Measurements from ENCODE around the gene SBF2. TPM values are rescaled to one million over a fixed set of nuclear protein-coding genes. Genes with fewer than 3 reads are reported as not detected.

SBF2 gene
- total and polyA plus RNA-seq, 11 donors = 10.4 to 33.9 (median 20.9) TPM

DNA sequence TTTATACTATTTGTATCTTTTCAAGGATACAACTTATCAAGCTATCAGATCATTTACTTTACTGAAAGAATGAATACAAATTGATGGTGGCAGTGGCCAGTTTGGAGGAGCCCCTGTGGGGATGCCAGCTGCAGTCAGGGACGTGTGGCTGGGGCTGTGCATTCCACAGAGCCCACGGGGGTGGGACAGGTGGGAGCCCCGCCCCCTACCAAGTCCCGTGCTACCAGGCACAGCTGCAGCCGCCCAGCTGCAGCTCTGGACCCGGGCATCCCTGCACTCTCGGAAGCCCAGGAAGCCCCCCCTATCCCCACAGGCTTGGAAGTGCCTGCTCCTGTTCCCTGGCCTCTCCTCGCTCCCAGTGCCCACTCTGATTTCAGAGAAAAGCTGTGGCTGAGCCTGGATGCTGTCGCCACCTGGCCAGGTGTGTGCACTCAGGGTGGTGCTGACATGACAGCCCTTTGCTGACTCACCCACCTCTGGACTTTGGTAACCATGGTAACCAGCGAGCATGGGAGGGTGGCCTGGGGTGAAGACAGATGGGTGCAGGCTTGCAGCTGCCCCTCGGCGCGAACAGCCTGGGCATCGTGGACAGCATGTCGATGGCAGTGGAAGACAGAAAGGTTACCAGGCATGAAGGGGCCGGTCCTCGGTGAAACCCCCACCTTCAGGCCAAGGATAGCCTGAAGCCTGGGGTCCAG is 138.1 kb downstream of the SBF2 start:
- no peak for TF ChIP-seq POLR2A (IDR thresholded peaks at IDR 0.05)
- TF ChIP-seq, protein P1, sequence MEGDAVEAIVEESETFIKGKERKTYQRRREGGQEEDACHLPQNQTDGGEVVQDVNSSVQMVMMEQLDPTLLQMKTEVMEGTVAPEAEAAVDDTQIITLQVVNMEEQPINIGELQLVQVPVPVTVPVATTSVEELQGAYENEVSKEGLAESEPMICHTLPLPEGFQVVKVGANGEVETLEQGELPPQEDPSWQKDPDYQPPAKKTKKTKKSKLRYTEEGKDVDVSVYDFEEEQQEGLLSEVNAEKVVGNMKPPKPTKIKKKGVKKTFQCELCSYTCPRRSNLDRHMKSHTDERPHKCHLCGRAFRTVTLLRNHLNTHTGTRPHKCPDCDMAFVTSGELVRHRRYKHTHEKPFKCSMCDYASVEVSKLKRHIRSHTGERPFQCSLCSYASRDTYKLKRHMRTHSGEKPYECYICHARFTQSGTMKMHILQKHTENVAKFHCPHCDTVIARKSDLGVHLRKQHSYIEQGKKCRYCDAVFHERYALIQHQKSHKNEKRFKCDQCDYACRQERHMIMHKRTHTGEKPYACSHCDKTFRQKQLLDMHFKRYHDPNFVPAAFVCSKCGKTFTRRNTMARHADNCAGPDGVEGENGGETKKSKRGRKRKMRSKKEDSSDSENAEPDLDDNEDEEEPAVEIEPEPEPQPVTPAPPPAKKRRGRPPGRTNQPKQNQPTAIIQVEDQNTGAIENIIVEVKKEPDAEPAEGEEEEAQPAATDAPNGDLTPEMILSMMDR (IDR thresholded peaks at IDR 0.05) = no peak
- intact Hi-C loops (cut with DNase I) = no loop called here
- DNase-seq (no peak), ATAC-seq (no peak)
- no peaks in the 10 kb centered on the region for H3K36me3 ChIP-seq
- no peaks in the 10 kb centered on the region for H3K4me1 ChIP-seq
- no peak overlapping the region for H3K4me3 ChIP-seq
- no peaks in the 10 kb centered on the region for H3K27me3 ChIP-seq
- H3K9me3 ChIP-seq = peaks cover 0 to 24% (median 3%) of the 10 kb centered on the region in 12 donors
- no peak overlapping the region for H3K27ac ChIP-seq
- WGBS, 4 donors = 87 to 97% (median 93%) methylated on average over 15 to 17 of the region's 17 CpGs

DNA sequence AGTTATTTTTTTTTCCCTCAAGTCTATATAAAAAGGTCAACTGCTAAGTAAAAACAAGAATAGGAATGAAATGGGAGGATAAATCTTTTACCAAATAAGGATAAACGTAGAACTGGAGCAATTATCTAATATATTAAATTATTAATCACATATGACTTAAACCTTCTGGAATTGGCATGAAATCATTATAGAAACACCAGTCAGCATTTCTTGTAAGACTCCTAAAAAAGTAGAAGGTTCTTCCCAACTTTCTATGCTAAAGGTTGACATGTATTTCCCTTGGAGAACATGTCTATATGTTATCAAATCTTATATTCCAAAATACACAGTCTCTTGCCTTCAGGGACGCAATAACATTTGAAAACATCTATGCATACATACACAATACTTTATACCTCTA is 143.2 kb downstream of the SBF2 start:
- TF ChIP-seq POLR2A (IDR thresholded peaks at IDR 0.05) = no peak
- TF ChIP-seq, protein P1 (IDR thresholded peaks at IDR 0.05) = no peak
- 92 to 95% (median 94%) methylated on average over 2 of the region's 2 CpGs for WGBS, 4 donors
- intact Hi-C loops (cut with DNase I) = no loop called here
- Histone ChIP-seq H3K27ac (no peak overlapping the region), H3K27me3 (no peaks in the 10 kb centered on the region), H3K9me3 (peaks cover 0 to 16% (median 0%) of the 10 kb centered on the region in 12 donors), H3K4me3 (no peak overlapping the region), H3K4me1 (peaks cover 0 to 7% (median 0%) of the 10 kb centered on the region in 12 donors), H3K36me3 (no peaks in the 10 kb centered on the region)
- ATAC-seq (no peak), DNase-seq (no peak)

DNA sequence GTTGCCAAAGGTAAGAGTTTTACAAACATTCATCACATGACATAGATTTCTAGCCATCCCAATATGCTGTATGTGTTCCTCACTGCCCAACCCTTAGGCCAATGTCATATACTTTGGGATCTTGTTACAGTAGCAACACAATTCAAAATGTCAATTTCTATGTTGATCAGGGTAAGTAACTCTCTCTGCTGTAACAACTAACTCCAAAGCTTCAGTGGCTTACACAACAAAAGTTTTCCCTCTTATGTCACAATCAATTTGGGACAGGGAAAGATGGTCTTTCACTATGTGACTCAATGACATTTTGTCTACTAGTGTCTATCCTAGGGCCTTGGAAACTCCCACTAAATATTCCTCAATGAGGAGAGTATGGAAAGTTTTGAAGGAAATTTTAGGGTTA is 144.5 kb downstream of the SBF2 start:
- intact Hi-C loops (cut with DNase I) = no loop called here
- H3K27me3 ChIP-seq = no peaks in the 10 kb centered on the region
- H3K36me3 ChIP-seq = no peaks in the 10 kb centered on the region
- TF ChIP-seq POLR2A (IDR thresholded peaks at IDR 0.05) = no peak
- TF ChIP-seq, protein P1 (IDR thresholded peaks at IDR 0.05) = no peak
- H3K27ac ChIP-seq = no peak overlapping the region
- H3K4me3 ChIP-seq = no peak overlapping the region
- H3K4me1 ChIP-seq = peaks cover 0 to 7% (median 0%) of the 10 kb centered on the region in 12 donors
- peaks cover 0 to 16% (median 0%) of the 10 kb centered on the region in 12 donors for H3K9me3 ChIP-seq
- ATAC-seq (no peak), DNase-seq (no peak)

DNA sequence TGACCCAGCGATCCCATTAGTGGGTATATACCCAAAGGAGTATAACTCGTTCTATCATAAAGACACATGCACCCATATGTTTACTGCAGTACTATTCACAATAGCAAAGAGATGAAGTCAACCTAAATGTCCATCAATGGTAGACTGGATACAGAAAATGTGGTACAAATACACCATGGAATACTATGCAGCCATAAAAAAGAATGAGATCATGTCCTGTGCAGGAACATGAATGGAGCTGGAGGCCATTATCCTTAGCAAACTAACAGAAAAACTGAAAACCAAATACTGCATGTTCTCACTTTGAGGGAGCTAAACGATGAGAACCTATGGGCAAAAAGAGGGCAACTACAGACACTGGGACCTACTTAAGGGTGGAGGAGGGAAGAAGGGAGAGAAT is 146.8 kb downstream of the SBF2 start:
- Histone ChIP-seq H3K27me3 (no peaks in the 10 kb centered on the region), H3K4me1 (peaks cover 0 to 7% (median 0%) of the 10 kb centered on the region in 12 donors), H3K27ac (no peak overlapping the region), H3K4me3 (no peak overlapping the region), H3K36me3 (no peaks in the 10 kb centered on the region), H3K9me3 (peaks cover 0 to 16% (median 0%) of the 10 kb centered on the region in 12 donors)
- 92 to 98% (median 97%) methylated on average over 3 of the region's 3 CpGs for WGBS, 4 donors
- DNase-seq = no peak
- no peak for ATAC-seq
- TF ChIP-seq POLR2A (IDR thresholded peaks at IDR 0.05) = no peak
- TF ChIP-seq, protein P1 (IDR thresholded peaks at IDR 0.05) = no peak
- intact Hi-C loops (cut with DNase I) = no loop called here
